IMR-90 (cell line): Measurements from ENCODE around the gene CYP4F8. TPM values are rescaled to one million over a fixed set of nuclear protein-coding genes. Genes with fewer than 3 reads are reported as not detected.

Source experiments
- ATAC-seq: fragments of 200-7000 bp; cut with Tn5 transposase; 2 replicates; pipeline ENCODE4 v1.9.1; 2020; ENCODE audit warnings: low read depth, mild to moderate bottlenecking, moderate library complexity
- BruUV-seq: library from RNA; stranded (reverse); fragments of 400-500 nt; replicated peaks from 2 replicates; lab custom pipeline; 2021; lab: Mats Ljungman, UMichigan
- CTCF ChIA-PET: fragments of 300-600 bp; formaldehyde crosslinking; extraction: SDS; loops from one replicate; lab custom pipeline; 2021; ENCODE audit warnings: antibody characterized with exemption; lab: Yijun Ruan, JAX
- POLR2A ChIA-PET: fragments of 300-600 bp; sonication (Branson Sonifier 250); formaldehyde crosslinking; loops from one replicate; lab custom pipeline; 2022; ENCODE audit warnings: antibody characterized with exemption; ENCODE audit not compliant: unreplicated experiment; lab: Charles Lee
- DNase-seq: peaks from one replicate; pipeline ENCODE4 v3.0.0; 2013
- H2AFZ ChIP-seq: replicated peaks from 2 replicates; pipeline ENCODE3; 2013; ENCODE audit warnings: low read length, mild to moderate bottlenecking; ENCODE audit not compliant: poor library complexity
- H2AK5ac ChIP-seq: 2 replicates; pipeline ENCODE4 v1.6.1; 2013; ENCODE audit warnings: low read depth, low read length, inconsistent platforms
- H2AK9ac ChIP-seq: replicated peaks from 2 replicates; pipeline ENCODE3; 2013; ENCODE audit warnings: mild to moderate bottlenecking, low read depth, low read length, moderate library complexity; ENCODE audit not compliant: poor library complexity
- H2BK120ac ChIP-seq: 2 replicates; pipeline ENCODE4 v1.6.1; 2013; ENCODE audit warnings: low read depth, low read length, inconsistent platforms
- H2BK15ac ChIP-seq: 3 replicates; pipeline ENCODE4 v1.6.1; 2013; ENCODE audit warnings: low read depth, low read length, inconsistent platforms
- H2BK20ac ChIP-seq: 2 replicates; pipeline ENCODE4 v1.6.1; 2013; ENCODE audit warnings: low read depth, mild to moderate bottlenecking, inconsistent platforms, low read length, moderate library complexity
- H2BK5ac ChIP-seq: 2 replicates; pipeline ENCODE4 v1.6.1; 2013; ENCODE audit warnings: mild to moderate bottlenecking, low read depth, low read length, inconsistent platforms; ENCODE audit not compliant: poor library complexity, severe bottlenecking
- H3K14ac ChIP-seq: replicated peaks from 2 replicates; pipeline ENCODE4 v1.6.1; 2013; ENCODE audit warnings: low read depth, low read length, inconsistent platforms
- H3K18ac ChIP-seq: 2 replicates; pipeline ENCODE4 v1.6.1; 2013; ENCODE audit warnings: low read depth, low read length, control low read depth
- H3K23ac ChIP-seq: 2 replicates; pipeline ENCODE4 v1.6.1; 2013; ENCODE audit warnings: low read depth, low read length, inconsistent platforms
- H3K27ac ChIP-seq: 2 replicates; pipeline ENCODE4 v1.5.1; 2013; ENCODE audit warnings: mild to moderate bottlenecking, control low read depth, low read length; ENCODE audit not compliant: insufficient read depth
- H3K27me3 ChIP-seq: 2 replicates; pipeline ENCODE4 v1.6.1; 2013; ENCODE audit warnings: low read length; ENCODE audit not compliant: control insufficient read depth, insufficient read depth
- H3K36me3 ChIP-seq: 2 replicates; pipeline ENCODE4 v1.6.1; 2013; ENCODE audit warnings: low read length, mixed read lengths; ENCODE audit not compliant: control insufficient read depth, insufficient read depth
- H3K4ac ChIP-seq: 2 replicates; pipeline ENCODE4 v1.6.1; 2013; ENCODE audit warnings: low read depth, low read length, inconsistent platforms
- H3K4me1 ChIP-seq: 2 replicates; pipeline ENCODE4 v1.6.1; 2013; ENCODE audit warnings: low read length, mixed read lengths; ENCODE audit not compliant: control insufficient read depth, insufficient read depth
- H3K4me2 ChIP-seq: 2 replicates; pipeline ENCODE4 v1.6.1; 2013; ENCODE audit warnings: low read depth, mild to moderate bottlenecking, control low read depth, low read length, moderate library complexity
- H3K4me3 ChIP-seq: 2 replicates; pipeline ENCODE4 v1.5.1; 2013; ENCODE audit warnings: low read depth, mild to moderate bottlenecking, control low read depth, low read length, moderate library complexity; ENCODE audit not compliant: insufficient read depth
- H3K56ac ChIP-seq: 2 replicates; pipeline ENCODE4 v1.6.1; 2013; ENCODE audit warnings: low read length, inconsistent platforms; ENCODE audit not compliant: insufficient read depth; ENCODE audit errors: extremely low read depth
- H3K79me1 ChIP-seq, 2 experiments: 2 replicates each; pipeline ENCODE4 v1.6.1; 2013; ENCODE audit warnings: low read length in 2 of 2, inconsistent platforms in 1 of 2, low read depth in 1 of 2
- H3K9ac ChIP-seq: 2 replicates; pipeline ENCODE4 v1.6.1; 2013; ENCODE audit warnings: low read depth, low read length, control low read depth
- H3K9me1 ChIP-seq: 2 replicates; pipeline ENCODE4 v1.6.1; 2013; ENCODE audit warnings: low read length, inconsistent platforms; ENCODE audit not compliant: insufficient read depth
- H3K9me3 ChIP-seq: 2 replicates; pipeline ENCODE4 v1.6.1; 2013; ENCODE audit warnings: low read length; ENCODE audit not compliant: control insufficient read depth, insufficient read depth
- H4K20me1 ChIP-seq: 2 replicates; pipeline ENCODE4 v1.6.1; 2013; ENCODE audit warnings: low read length, inconsistent platforms; ENCODE audit not compliant: insufficient read depth
- H4K5ac ChIP-seq: 2 replicates; pipeline ENCODE4 v1.6.1; 2013; ENCODE audit warnings: mild to moderate bottlenecking, low read depth, low read length, control low read depth
- H4K8ac ChIP-seq, 2 experiments: 2 replicates each; pipeline ENCODE4 v1.6.1; 2013; ENCODE audit warnings: low read depth in 2 of 2, low read length in 2 of 2, control low read depth in 1 of 2, inconsistent platforms in 1 of 2
- H4K91ac ChIP-seq: 2 replicates; pipeline ENCODE4 v1.6.1; 2013; ENCODE audit warnings: low read depth, low read length, inconsistent platforms; ENCODE audit not compliant: insufficient read depth
- BHLHE40 ChIP-seq: fragments of 150-350 bp; IDR thresholded peaks from 2 replicates; pipeline ENCODE4 v1.6.1; 2016; ENCODE audit warnings: mild to moderate bottlenecking, low read depth, low read length
- CEBPB ChIP-seq: IDR thresholded peaks from 2 replicates; pipeline ENCODE4 v1.6.1; 2012; ENCODE audit warnings: low read depth, low read length, improper control_type of control experiment
- CHD1 ChIP-seq: IDR thresholded peaks from 2 replicates; pipeline ENCODE4 v1.6.1; 2012; ENCODE audit warnings: low read depth, low read length, improper control_type of control experiment
- CTCF ChIP-seq: conservative IDR thresholded peaks from 2 replicates; pipeline ENCODE4 v1.5.1; 2012; ENCODE audit warnings: mild to moderate bottlenecking, low read depth, low read length, improper control_type of control experiment
- FOS ChIP-seq: fragments of 150-350 bp; IDR thresholded peaks from 2 replicates; pipeline ENCODE4 v1.6.1; 2016; ENCODE audit warnings: low read depth, low read length
- MAFK ChIP-seq: IDR thresholded peaks from 2 replicates; pipeline ENCODE4 v1.6.1; 2012; ENCODE audit warnings: low read depth, low read length, improper control_type of control experiment
- MAZ ChIP-seq: IDR thresholded peaks from 2 replicates; pipeline ENCODE4 v1.6.1; 2012; ENCODE audit warnings: low read depth, mild to moderate bottlenecking, low read length, improper control_type of control experiment, moderate library complexity, borderline replicate concordance
- MXI1 ChIP-seq: IDR thresholded peaks from 2 replicates; pipeline ENCODE4 v1.6.1; 2012; ENCODE audit warnings: low read depth, mild to moderate bottlenecking, low read length, moderate library complexity, borderline replicate concordance
- NFE2L2 ChIP-seq: fragments of 150-350 bp; IDR thresholded peaks from 2 replicates; pipeline ENCODE4 v1.6.1; 2016; ENCODE audit warnings: low read depth, mild to moderate bottlenecking, low read length
- POLR2A ChIP-seq: IDR thresholded peaks from 2 replicates; pipeline ENCODE4 v1.6.1; 2012; ENCODE audit warnings: mild to moderate bottlenecking, low read depth, low read length
- RCOR1 ChIP-seq: IDR thresholded peaks from 2 replicates; pipeline ENCODE4 v1.6.1; 2012; ENCODE audit warnings: mild to moderate bottlenecking, low read length, improper control_type of control experiment; ENCODE audit not compliant: insufficient replicate concordance
- RFX5 ChIP-seq: IDR thresholded peaks from 2 replicates; pipeline ENCODE4 v1.8.0; 2012; ENCODE audit warnings: low read depth, mild to moderate bottlenecking, low read length, moderate library complexity
- SMC3 ChIP-seq: fragments of 150-350 bp; IDR thresholded peaks from 2 replicates; pipeline ENCODE4 v1.6.1; 2016; ENCODE audit warnings: low read depth, mild to moderate bottlenecking, antibody characterized with exemption, low read length, moderate library complexity
- USF2 ChIP-seq: fragments of 150-350 bp; IDR thresholded peaks from 2 replicates; pipeline ENCODE4 v1.6.1; 2017; ENCODE audit warnings: mild to moderate bottlenecking, antibody characterized with exemption, low read length, low read depth
- WGBS, 2 experiments: methylation state at CpG; one replicate each; pipeline versions ENCODE4 v1.1.5 to v1.1.7; 2013; ENCODE audit warnings: missing lambda C conversion rate in 2 of 2; ENCODE audit not compliant: insufficient read length in 1 of 2; ENCODE audit errors: extremely low coverage in 2 of 2; 5-methylcytosine and 5-hydroxymethylcytosine counted together
- dilution Hi-C: fragments of 300-500 bp; cut with HindIII; formaldehyde crosslinking; loops from one replicate; pipeline ENCODE4 v1.14.3; 2018; ENCODE audit warnings: low sequenced_read_pairs; ENCODE audit not compliant: unreplicated experiment
- in situ Hi-C: fragments of 300-500 bp; cut with MboI; formaldehyde crosslinking; loops from 3 replicates; pipeline ENCODE4 v1.14.3; 2019; ENCODE audit warnings: low sequenced_read_pairs, inconsistent platforms, mixed read lengths
- intact Hi-C: fragments of 100-400 bp; cut with micrococcal nuclease; formaldehyde crosslinking; loops from 2 replicates; pipeline ENCODE4 v1.10.0; 2022
- polyA plus RNA-seq, 3 experiments: library from polyadenylated mRNA; depleted of rRNA; stranded (reverse); fragments of >200 nt; gene quantifications; 2 replicates each; pipeline ENCODE4 v1.2.3, GENCODE V29; 2012; ENCODE audit warnings: low replicate concordance in 1 of 3
- total RNA-seq: library from RNA; depleted of rRNA; stranded (reverse); fragments of >200 nt; gene quantifications from 2 replicates; pipeline ENCODE4 v1.2.3, GENCODE V29; 2012
- TF ChIP-seq, protein P1 (sequence below): fragments of 150-350 bp; IDR thresholded peaks from 2 replicates; pipeline ENCODE4 v1.6.1; 2016; ENCODE audit warnings: low read depth, mild to moderate bottlenecking, low read length, moderate library complexity, borderline replicate concordance

Gene CYP4F8
- total and polyA plus RNA-seq, 2 of the 4 experiments (the other 2 are of a cell fraction), result not detected

GRCh38 chr19:15615526-15615925, 508 bp downstream of the CYP4F8 start:
- no peak overlapping the region for H2BK120ac ChIP-seq
- H3K4me3 ChIP-seq, result no peak overlapping the region
- intact Hi-C loops (no loop called here), dilution Hi-C loops (no loop called here), in situ Hi-C loops (no loop called here)
- no peak for ATAC-seq
- TF ChIP-seq CTCF, result no peak
- TF ChIP-seq MXI1, result no peak
- no peak for TF ChIP-seq NFE2L2
- no peak for TF ChIP-seq MAZ
- no peak for TF ChIP-seq SMC3
- TF ChIP-seq MAFK, result no peak
- no peak for TF ChIP-seq CHD1
- TF ChIP-seq FOS, result no peak
- TF ChIP-seq, protein P1, sequence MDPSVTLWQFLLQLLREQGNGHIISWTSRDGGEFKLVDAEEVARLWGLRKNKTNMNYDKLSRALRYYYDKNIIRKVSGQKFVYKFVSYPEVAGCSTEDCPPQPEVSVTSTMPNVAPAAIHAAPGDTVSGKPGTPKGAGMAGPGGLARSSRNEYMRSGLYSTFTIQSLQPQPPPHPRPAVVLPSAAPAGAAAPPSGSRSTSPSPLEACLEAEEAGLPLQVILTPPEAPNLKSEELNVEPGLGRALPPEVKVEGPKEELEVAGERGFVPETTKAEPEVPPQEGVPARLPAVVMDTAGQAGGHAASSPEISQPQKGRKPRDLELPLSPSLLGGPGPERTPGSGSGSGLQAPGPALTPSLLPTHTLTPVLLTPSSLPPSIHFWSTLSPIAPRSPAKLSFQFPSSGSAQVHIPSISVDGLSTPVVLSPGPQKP, result no peak
- no peak for TF ChIP-seq USF2
- TF ChIP-seq POLR2A, result no peak
- no peak for TF ChIP-seq BHLHE40
- TF ChIP-seq RFX5, result no peak
- no peak for TF ChIP-seq RCOR1
- no peak for TF ChIP-seq CEBPB
- H2AK5ac ChIP-seq, result no peak overlapping the region
- ChIA-PET CTCF (no interaction called here), POLR2A (no interaction called here)
- H2BK5ac ChIP-seq, result no peak overlapping the region
- peaks cover 17% of the 10 kb centered on the region; the same call in 1 of the 2 replicates for H3K9me3 ChIP-seq
- H4K91ac ChIP-seq, result no peak overlapping the region
- H3K36me3 ChIP-seq, result no peaks in the 10 kb centered on the region
- H3K79me1 ChIP-seq, result no peaks in the 10 kb centered on the region
- WGBS, 2 experiments, result no CpG with 5 or more reads among the region's 14 CpGs
- no peak overlapping the region for H3K23ac ChIP-seq
- H2BK20ac ChIP-seq, result no peak overlapping the region
- H3K4ac ChIP-seq, result no peak overlapping the region
- H2BK15ac ChIP-seq, result no peak overlapping the region
- H3K4me1 ChIP-seq, result no peaks in the 10 kb centered on the region
- H3K9ac ChIP-seq, result no peak overlapping the region
- no peak overlapping the region for H4K8ac ChIP-seq
- H3K9me1 ChIP-seq, result no peaks in the 10 kb centered on the region
- H3K4me2 ChIP-seq, result no peak overlapping the region
- no peak overlapping the region for H3K27ac ChIP-seq
- no peak overlapping the region for H3K56ac ChIP-seq
- no peak overlapping the region for H2AK9ac ChIP-seq
- no peak overlapping the region for H2AFZ ChIP-seq
- H3K27me3 ChIP-seq, result no peaks in the 10 kb centered on the region
- no peak overlapping the region for H3K14ac ChIP-seq
- no peak overlapping the region for H4K5ac ChIP-seq
- no peak overlapping the region for H3K18ac ChIP-seq
- no peaks in the 10 kb centered on the region for H4K20me1 ChIP-seq
- no TSS peak for BruUV-seq
- no peak for DNase-seq
